GM06990 (cell line): ENCODE data around the gene TYSND1.

Experiments used
- DNase-seq: peaks from one replicate; pipeline ENCODE4 v3.0.0-alpha.2; 2011; ENCODE audit not compliant: insufficient read length; ENCODE audit errors: extremely low read depth
- H3K27me3 ChIP-seq: replicated peaks from 2 replicates; pipeline ENCODE4 v1.6.0; 2011; ENCODE audit warnings: low read length; ENCODE audit not compliant: control insufficient read depth, insufficient read depth
- H3K36me3 ChIP-seq: 2 replicates; pipeline ENCODE4 v1.5.1; 2011; ENCODE audit warnings: low read length; ENCODE audit not compliant: control insufficient read depth, insufficient read depth
- H3K4me3 ChIP-seq: replicated peaks from 2 replicates; pipeline ENCODE4 v1.5.1; 2011; ENCODE audit warnings: low read depth, mild to moderate bottlenecking, control low read depth, low read length
- TF ChIP-seq, protein P1 (sequence below): IDR thresholded peaks from 2 replicates; pipeline ENCODE4 v1.5.1; 2011; ENCODE audit warnings: low read length, control low read depth, mild to moderate bottlenecking, inconsistent platforms; ENCODE audit not compliant: insufficient read depth, poor library complexity, severe bottlenecking

TYSND1 gene

GRCh38 chr10:70122742-70123141, 23.8 kb downstream of the TYSND1 start:
- Histone ChIP-seq H3K4me3 (no peak overlapping the region), H3K27me3 (no peaks in the 10 kb centered on the region), H3K36me3 (peaks cover 28% of the 10 kb centered on the region)
- DNase-seq = no peak
- TF ChIP-seq, protein P1, sequence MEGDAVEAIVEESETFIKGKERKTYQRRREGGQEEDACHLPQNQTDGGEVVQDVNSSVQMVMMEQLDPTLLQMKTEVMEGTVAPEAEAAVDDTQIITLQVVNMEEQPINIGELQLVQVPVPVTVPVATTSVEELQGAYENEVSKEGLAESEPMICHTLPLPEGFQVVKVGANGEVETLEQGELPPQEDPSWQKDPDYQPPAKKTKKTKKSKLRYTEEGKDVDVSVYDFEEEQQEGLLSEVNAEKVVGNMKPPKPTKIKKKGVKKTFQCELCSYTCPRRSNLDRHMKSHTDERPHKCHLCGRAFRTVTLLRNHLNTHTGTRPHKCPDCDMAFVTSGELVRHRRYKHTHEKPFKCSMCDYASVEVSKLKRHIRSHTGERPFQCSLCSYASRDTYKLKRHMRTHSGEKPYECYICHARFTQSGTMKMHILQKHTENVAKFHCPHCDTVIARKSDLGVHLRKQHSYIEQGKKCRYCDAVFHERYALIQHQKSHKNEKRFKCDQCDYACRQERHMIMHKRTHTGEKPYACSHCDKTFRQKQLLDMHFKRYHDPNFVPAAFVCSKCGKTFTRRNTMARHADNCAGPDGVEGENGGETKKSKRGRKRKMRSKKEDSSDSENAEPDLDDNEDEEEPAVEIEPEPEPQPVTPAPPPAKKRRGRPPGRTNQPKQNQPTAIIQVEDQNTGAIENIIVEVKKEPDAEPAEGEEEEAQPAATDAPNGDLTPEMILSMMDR = no peak

GRCh38 chr10:70121281-70121949, 25.1 kb downstream of the TYSND1 start:
- Histone ChIP-seq H3K36me3 (peaks cover 23% of the 10 kb centered on the region), H3K4me3 (no peak overlapping the region), H3K27me3 (no peaks in the 10 kb centered on the region)
- no peak for DNase-seq
- TF ChIP-seq, protein P1 = no peak

- TF ChIP-seq, protein P1 = no peak
- DNase-seq = no peak
- Histone ChIP-seq H3K36me3 (peaks cover 23% of the 10 kb centered on the region), H3K27me3 (no peaks in the 10 kb centered on the region), H3K4me3 (no peak overlapping the region)
Observed at GRCh38 chr10:70120417-70120816, 26.1 kb downstream of the TYSND1 start.

DNA sequence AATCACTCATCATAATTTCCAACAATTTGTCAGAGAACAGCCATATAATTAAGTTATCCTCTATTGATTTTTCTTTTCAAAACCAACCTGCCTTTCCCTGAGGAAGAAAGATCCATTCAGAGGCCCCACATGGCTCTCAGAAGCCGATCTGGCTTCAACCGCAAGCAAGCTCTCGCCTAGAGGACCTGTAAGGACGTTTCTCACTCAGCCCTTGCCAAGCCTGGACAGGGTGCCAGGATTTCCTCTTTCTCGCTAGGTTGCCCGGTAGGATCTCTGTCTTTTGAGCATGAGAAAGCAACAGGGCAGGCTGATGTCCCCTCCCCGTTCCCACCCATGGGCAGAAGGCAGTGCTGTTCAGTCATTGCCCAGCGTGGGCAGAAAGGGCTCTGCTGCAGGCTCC, 26.9 kb downstream of the TYSND1 start:
- no peak for DNase-seq
- TF ChIP-seq, protein P1 = no peak
- H3K36me3 ChIP-seq = peaks cover 28% of the 10 kb centered on the region
- H3K4me3 ChIP-seq = no peak overlapping the region
- no peaks in the 10 kb centered on the region for H3K27me3 ChIP-seq

DNA sequence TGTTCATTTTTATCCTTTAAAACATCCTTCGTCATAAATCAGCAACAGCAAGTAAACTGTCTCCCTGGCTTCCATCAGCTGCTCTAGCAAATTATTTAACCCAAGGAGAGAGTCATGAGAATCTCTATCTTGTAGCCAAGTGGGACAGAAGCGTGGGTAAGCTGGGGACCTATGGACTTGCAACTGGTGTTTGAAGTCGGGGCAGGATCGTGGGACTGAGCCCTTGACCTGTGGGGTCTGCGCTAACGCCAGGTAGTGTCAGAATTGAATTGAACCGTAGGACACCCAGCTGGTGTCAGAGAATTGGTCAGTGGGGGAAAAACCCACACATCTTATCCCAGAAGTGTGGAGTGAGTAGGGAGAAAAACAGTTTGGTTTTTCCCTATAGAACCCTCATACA, 27.3 kb downstream of the TYSND1 start:
- TF ChIP-seq, protein P1 = no peak
- peaks cover 28% of the 10 kb centered on the region for H3K36me3 ChIP-seq
- no peak overlapping the region for H3K4me3 ChIP-seq
- no peak for DNase-seq
- no peaks in the 10 kb centered on the region for H3K27me3 ChIP-seq

- no peak overlapping the region for H3K4me3 ChIP-seq
- H3K27me3 ChIP-seq = no peaks in the 10 kb centered on the region
- peaks cover 30% of the 10 kb centered on the region for H3K36me3 ChIP-seq
- TF ChIP-seq, protein P1 = no peak
- no peak for DNase-seq
Observed at GRCh38 chr10:70118196-70118595, 28.3 kb downstream of the TYSND1 start.
